Measurements from ENCODE around the gene ZNF267.

DNA sequence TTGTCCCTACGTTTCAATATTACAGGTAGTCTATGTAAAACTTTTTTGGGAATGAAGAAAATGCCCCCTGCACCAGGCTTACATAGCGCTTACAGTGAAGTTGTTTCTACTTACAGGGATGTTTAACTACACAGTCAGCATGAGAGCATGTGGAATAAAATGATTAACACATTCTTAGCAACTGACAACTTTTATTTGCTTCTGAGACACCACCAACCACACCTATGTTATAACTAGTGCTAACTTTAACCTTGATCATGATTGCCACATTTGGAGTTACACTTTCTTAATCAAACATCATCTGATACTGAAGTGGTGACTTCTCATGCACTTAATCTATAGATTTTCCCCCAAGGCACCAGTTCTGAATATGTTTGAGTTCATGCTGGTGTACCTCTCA lies 20.3 kb upstream of the ZNF267 start:
- TF ChIP-seq, protein P1, sequence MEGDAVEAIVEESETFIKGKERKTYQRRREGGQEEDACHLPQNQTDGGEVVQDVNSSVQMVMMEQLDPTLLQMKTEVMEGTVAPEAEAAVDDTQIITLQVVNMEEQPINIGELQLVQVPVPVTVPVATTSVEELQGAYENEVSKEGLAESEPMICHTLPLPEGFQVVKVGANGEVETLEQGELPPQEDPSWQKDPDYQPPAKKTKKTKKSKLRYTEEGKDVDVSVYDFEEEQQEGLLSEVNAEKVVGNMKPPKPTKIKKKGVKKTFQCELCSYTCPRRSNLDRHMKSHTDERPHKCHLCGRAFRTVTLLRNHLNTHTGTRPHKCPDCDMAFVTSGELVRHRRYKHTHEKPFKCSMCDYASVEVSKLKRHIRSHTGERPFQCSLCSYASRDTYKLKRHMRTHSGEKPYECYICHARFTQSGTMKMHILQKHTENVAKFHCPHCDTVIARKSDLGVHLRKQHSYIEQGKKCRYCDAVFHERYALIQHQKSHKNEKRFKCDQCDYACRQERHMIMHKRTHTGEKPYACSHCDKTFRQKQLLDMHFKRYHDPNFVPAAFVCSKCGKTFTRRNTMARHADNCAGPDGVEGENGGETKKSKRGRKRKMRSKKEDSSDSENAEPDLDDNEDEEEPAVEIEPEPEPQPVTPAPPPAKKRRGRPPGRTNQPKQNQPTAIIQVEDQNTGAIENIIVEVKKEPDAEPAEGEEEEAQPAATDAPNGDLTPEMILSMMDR (IDR thresholded peaks at IDR 0.05; ENCODE audit: insufficient read depth, low read length): no peak
- TF ChIP-seq POLR2AphosphoS5 (IDR thresholded peaks at IDR 0.05; ENCODE audit: low read depth): no peak
